GM12874 (cell line): ENCODE data around the gene OSBPL5.

Source experiments
- TF ChIP-seq, protein P1 (sequence below): IDR thresholded peaks from 2 replicates; pipeline ENCODE4 v1.5.1; 2011; ENCODE audit warnings: low read depth, mild to moderate bottlenecking, control low read depth, low read length, moderate library complexity; ENCODE audit not compliant: insufficient read depth

The OSBPL5 gene

DNA sequence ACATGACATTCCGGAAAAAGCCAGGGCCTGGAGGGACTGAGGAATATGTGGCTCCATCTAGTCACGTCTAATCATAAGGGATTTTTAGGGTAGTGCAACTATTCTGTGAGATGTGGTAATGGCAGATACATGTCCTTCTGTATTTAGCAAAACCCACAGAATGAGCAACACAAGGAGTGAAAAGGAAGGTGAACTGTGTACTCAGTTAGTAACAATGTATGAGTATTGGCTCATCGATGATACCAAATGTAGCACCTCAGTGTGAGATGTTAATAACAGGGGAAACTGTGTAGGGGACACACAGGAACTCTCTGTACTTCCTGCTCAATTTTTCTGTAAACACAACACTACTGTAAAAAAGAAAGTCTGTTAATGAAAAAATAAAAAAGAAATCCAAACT is 65.9 kb downstream of the OSBPL5 start:
- TF ChIP-seq, protein P1, sequence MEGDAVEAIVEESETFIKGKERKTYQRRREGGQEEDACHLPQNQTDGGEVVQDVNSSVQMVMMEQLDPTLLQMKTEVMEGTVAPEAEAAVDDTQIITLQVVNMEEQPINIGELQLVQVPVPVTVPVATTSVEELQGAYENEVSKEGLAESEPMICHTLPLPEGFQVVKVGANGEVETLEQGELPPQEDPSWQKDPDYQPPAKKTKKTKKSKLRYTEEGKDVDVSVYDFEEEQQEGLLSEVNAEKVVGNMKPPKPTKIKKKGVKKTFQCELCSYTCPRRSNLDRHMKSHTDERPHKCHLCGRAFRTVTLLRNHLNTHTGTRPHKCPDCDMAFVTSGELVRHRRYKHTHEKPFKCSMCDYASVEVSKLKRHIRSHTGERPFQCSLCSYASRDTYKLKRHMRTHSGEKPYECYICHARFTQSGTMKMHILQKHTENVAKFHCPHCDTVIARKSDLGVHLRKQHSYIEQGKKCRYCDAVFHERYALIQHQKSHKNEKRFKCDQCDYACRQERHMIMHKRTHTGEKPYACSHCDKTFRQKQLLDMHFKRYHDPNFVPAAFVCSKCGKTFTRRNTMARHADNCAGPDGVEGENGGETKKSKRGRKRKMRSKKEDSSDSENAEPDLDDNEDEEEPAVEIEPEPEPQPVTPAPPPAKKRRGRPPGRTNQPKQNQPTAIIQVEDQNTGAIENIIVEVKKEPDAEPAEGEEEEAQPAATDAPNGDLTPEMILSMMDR, result no peak

DNA sequence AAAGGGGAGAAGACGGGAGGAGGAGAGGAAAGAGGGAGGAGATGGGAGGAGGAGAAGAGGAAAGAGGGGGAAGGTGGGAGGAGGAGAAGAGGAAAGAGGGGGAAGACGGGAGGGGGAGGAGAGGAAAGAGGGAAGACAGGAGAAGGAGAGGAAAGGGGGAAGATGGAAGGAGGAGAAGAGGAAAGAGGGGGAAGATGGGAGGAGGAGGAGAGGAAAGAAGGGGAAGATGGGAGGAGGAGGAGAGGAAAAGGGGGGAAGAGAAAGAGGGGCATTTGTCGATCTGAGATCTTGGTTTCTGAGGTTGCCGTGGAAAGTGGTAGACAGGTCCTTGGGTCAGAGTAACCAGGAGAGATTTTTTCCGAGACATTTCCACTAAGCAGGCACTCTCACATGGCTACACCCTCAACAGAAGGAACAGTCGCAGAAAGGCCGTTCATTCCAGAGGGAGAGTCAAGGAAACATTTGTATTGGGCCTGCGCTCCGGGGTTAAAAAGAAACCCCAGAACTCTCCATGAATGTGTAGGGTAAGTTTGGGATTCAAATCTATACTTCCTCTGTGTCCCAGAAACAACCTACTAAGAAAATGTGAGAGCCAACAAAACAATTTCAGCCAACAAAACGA is 68.1 kb downstream of the OSBPL5 start:
- TF ChIP-seq, protein P1, result no peak

DNA sequence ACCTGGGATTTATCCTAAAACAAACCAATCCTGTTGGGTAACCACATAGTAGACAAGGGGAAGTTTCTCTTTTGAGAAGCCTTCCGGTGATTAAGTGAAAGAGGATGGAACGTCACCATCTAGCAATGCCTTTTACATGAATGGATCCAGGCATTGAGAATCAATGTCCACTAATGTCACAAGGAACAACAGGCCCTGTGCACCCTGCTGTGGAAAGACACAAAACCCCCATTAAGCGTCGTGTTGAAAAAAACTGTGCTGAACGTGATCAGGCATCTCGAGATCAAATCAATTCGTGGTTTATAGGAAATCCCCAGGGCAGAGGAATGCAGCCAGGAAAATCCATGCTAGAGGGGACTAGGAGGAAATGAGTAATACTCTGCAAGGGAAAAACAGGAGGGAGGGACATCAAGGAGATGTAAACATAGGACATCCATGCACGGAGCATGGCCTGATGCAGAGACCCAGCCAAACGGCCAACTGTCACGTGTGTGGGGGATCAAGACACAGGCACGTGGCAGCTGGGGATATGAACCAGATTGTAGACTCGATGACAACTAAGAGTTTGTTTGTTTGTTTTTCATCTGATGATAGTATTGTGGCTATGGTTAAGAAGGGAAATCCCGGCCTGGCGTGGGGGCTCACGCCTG is 69.3 kb downstream of the OSBPL5 start:
- TF ChIP-seq, protein P1, result no peak

DNA sequence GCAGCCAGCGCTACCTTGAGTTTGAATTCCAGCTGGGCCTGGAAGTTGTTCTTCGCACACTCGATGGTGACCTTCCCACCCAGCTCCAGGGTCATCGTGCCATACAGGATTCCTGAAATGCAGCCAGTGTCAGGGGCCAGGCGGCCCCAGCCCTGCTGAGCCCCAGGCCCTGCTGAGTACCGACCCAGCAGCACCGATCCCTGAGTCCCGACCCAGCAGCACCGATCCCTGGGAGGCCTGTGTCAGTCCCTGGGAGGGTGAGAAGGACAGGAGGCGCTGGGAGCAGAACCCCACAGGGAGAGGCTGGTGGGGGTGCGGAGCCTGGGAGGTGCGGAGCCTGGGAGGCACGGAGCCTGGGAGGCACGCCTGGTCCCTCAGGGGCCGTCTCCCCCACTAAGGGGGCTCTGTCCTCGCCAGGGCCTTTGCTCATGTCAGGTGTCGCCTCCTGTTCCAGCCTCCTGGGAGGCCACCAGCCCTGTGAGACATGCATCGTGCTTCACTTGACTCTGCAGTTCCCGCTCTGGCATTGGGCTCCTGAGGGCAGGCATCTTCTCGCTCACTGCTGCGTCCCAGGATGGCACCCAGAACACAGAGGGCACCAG is 70.8 kb downstream of the OSBPL5 start:
- TF ChIP-seq, protein P1, result no peak

DNA sequence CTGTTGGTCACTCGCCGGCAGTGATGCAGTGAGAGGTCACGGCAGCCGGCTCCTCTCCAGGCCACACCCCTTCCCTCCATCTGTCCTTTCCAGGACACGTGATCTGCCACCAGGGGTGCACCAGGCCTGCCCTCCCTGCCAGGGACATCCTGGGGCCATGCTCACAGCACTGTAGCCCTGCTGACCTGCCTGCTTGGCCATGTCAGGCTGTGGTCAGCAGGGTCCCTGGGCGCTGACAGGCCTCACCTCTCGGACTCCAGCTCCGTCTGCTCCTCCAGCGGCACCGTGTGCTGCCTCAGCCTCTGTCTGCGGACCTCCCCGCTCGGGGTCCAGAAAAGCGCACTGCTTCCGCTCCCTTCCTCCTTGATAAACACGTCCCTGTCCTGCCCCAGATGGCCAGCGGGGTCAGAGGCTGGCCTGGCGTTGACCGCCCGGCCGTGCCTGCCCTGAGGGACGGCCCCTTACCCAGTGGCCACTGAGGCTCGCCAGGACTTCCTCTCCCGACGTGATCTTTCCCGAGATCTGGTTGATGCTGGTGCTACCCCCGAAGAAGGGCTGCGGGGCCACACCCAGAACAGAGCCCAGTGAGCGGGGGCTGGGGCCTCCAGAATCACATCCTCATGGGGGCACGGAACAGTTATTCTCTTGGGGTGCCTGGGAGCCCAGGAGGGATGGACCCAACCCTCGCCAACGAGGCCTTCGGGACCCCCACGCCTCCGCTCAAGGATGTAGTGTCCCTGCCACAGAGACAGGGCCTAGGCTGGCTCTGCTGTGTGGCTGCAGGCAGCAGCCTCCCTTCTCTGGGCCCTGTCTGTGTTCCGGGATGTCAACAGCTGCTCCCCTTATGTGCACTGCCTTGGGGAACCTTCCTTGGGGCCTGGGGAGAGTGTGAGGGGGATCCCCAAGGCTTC is 71.6 kb downstream of the OSBPL5 start:
- TF ChIP-seq, protein P1, result no peak

DNA sequence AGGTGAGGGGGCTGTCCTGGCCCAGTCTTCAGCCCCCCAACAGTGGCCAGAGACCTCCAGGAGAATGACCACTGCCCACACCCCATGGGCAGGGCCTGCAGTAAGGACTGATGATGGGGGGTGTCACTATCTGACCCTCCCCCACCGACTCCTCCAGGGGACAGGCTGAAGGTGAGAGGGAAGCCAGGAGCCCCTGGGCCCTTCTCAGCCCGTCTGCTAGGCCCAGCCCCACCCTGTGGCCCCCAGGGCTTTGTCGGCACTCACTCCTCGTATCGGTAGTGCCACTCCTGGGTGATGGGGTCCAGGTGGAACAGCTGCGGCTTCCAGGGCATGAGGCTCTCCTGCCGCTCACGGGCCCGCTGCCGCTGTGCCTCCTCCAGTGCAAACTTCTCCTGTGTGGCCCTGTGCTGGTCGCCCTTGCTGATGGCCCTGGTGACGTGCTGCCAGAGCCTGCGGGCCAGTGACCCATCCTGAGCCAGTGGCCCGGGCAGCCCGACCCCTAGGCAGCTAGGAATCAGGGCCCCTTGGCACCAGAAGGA is 72.4 kb downstream of the OSBPL5 start:
- TF ChIP-seq, protein P1, result no peak
